Spleen (tissue), 11 donors: ENCODE results near the gene SMAD6. TPM values are rescaled to one million over a fixed set of nuclear protein-coding genes. Genes with fewer than 3 reads are reported as not detected.

Experiments used
- DNase-seq: peaks from one replicate; pipeline ENCODE4 v3.0.0-alpha.2; 2020
- H3K27ac ChIP-seq, 8 donors: fragments of 200-600 bp; sonication (generic) in 7 of 8; 1 replicate in 4 of 8; 2 replicates in 4 of 8; pipeline versions ENCODE4 v1.5.0 to v1.8.0; 2016 to 2021; ENCODE audit warnings: inconsistent platforms in 4 of 8, mild to moderate bottlenecking in 4 of 8, moderate library complexity in 1 of 8
- H3K27me3 ChIP-seq, 7 donors: fragments of 200-600 bp; sonication (generic) in 6 of 7; replicated peaks in 1 of 7; 1 replicate in 4 of 7; 2 replicates in 3 of 7; pipeline versions ENCODE4 v1.5.0 to v1.8.0; 2016 to 2021; ENCODE audit warnings: inconsistent platforms in 3 of 7, mild to moderate bottlenecking in 1 of 7
- H3K36me3 ChIP-seq, 6 donors: fragments of 200-600 bp; sonication (generic) in 5 of 6; 1 replicate in 4 of 6; 2 replicates in 2 of 6; pipeline versions ENCODE4 v1.5.0 to v1.8.0; 2016 to 2021; ENCODE audit warnings: inconsistent platforms in 2 of 6
- H3K4me1 ChIP-seq, 6 donors: fragments of 200-600 bp; sonication (generic) in 5 of 6; 1 replicate in 3 of 6; 2 replicates in 3 of 6; pipeline versions ENCODE4 v1.5.0 to v1.8.0; 2016 to 2021; ENCODE audit warnings: inconsistent platforms in 3 of 6
- H3K4me3 ChIP-seq, 8 donors: fragments of 200-600 bp; sonication (generic) in 7 of 8; 1 replicate in 4 of 8; 2 replicates in 4 of 8; pipeline versions ENCODE4 v1.5.0 to v1.8.0; 2016 to 2021; ENCODE audit warnings: inconsistent platforms in 4 of 8, mild to moderate bottlenecking in 4 of 8, moderate library complexity in 2 of 8
- H3K9me3 ChIP-seq, 8 donors: fragments of 200-600 bp; sonication (generic) in 7 of 8; 1 replicate in 4 of 8; 2 replicates in 4 of 8; pipeline versions ENCODE4 v1.5.0 to v1.8.0; 2016 to 2021; ENCODE audit warnings: inconsistent platforms in 4 of 8
- CTCF ChIP-seq, 11 experiments: fragments of 200-600 bp in 7 of 11; fragments of 450-650 bp in 4 of 11; sonication (generic) in 4 of 11; IDR thresholded peaks in 8 of 11; conservative IDR thresholded peaks in 3 of 11; 1 replicate in 7 of 11; 2 replicates in 4 of 11; pipeline versions ENCODE4 v1.4.0 to v1.8.0; 2016 to 2021; ENCODE audit warnings: antibody characterized with exemption in 11 of 11, inconsistent platforms in 4 of 11, mild to moderate bottlenecking in 1 of 11
- POLR2A ChIP-seq, 3 donors: fragments of 450-650 bp; IDR thresholded peaks; one replicate each; pipeline ENCODE4 v1.5.1; 2017; ENCODE audit warnings: antibody characterized with exemption in 3 of 3, mild to moderate bottlenecking in 1 of 3
- POLR2AphosphoS5 ChIP-seq, 3 donors: sonication (generic); formaldehyde crosslinking; IDR thresholded peaks; one replicate each; pipeline ENCODE4 v1.5.1; 2017; ENCODE audit warnings: antibody characterized with exemption in 3 of 3
- WGBS, 5 donors: extraction: QIAGEN DNeasy Blood & Tissue Kit in 3 of 5; methylation state at CpG; one replicate each; pipeline versions ENCODE4 v1.1.5 to v1.1.7; 2013 to 2018; 5-methylcytosine and 5-hydroxymethylcytosine counted together
- intact Hi-C: fragments of 100-400 bp; cut with DNase I; formaldehyde crosslinking; loops from one replicate; pipeline ENCODE4 v1.15.0; 2023; ENCODE audit warnings: low total_unique reads
- polyA plus RNA-seq, 3 donors: library from polyadenylated mRNA; stranded (reverse); fragments of 200-250 nt; gene quantifications; one replicate each; pipeline ENCODE4 v1.2.1, GENCODE V29; 2013
- total RNA-seq, 7 donors: library from RNA; depleted of rRNA in 3 of 7; stranded (reverse); fragments of >200 nt in 3 of 7; fragmentation: NEBNext Ultra II Directional in 4 of 7; extraction: Animal tissue kit (Norgen Biotek cat#: 25700) in 4 of 7; gene quantifications; one replicate each; pipeline versions ENCODE4 v1.1.0 to v1.2.1, GENCODE V29; 2016 to 2021
- donor health status: healthy with polysubstance abuse.
- donor health status: DM: no; HTN: no; CAD: no; lungs with moderate emphysema.
- donor health status: DM: no; HTN: no; CAD: no.
- donor health status: Bipolar disorder and iron deficiency.
- donor health status: healthy.
- donor health status: DM: no; HTN: no; CAD: no.
- donor health status: DM: yes; HTN: yes; CAD: no.

The SMAD6 gene
- total and polyA plus RNA-seq, 10 donors = 0.72 to 14.0 (median 4.8) TPM

DNA sequence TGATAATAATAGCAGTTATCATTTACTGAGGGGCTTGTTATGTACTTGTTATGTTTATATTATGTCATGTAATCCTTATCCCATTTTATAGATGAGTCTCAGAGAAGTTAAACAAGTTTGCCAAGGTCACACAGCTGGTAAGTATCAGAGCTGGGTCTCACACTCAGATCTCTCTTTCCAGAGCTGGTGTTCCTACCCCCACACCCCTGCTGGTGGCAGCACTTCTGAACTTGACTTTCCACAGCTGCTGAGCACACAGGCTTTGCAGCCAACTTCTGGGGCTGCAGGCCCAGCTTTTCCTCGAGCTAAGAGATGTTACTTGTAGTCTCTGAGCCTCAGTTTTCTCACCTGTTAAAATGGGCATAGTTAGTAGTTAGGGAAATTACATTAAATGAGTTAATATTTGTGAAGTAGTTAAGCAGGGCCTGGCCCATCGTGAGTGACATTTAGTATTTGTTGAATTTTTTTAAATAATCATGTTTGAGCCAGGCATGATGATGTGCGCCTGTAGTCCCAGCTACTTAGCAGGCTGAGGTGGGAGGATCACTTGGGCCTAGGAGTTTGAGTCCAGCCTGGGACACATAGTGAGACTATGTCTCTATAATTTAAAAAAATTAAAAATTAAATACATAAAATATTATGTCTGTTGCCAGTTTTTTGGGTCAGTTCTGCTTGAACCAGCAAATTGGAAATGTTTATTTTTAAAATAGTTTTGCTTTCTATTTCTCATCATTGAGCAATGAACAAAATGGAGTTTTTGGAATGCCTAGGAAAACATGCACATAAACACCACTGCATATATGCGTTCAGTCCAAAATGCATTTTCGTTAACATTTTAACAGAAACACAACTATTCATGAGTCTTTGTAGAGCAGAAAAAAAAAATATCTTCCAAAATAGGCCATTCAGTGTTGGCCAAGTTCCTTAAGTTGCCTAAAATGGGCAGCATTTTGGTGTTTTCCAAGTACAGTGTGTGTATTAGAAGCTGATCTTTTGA is 87.3 kb downstream of the SMAD6 start:
- H3K4me3 ChIP-seq = no peak overlapping the region
- TF ChIP-seq CTCF (IDR thresholded peaks at IDR 0.05 in 8 of 11, conservative IDR thresholded peaks at IDR 0.05 in 3 of 11) (peak in 6 of 11 experiments; percentile 13 to 45 (median 30)), POLR2AphosphoS5 (IDR thresholded peaks at IDR 0.05) (no peak)
- peak overlapping the region in 5 of 8 donors; percentile 30 to 47 (median 40) for H3K27ac ChIP-seq
- peaks cover 0 to 6% (median 0%) of the 10 kb centered on the region in 6 donors for H3K4me1 ChIP-seq
- H3K36me3 ChIP-seq = no peaks in the 10 kb centered on the region
- no peak for DNase-seq
- H3K27me3 ChIP-seq = no peaks in the 10 kb centered on the region
- WGBS, 5 donors = 73 to 88% (median 77%) methylated on average over 5 of the region's 5 CpGs
- no peaks in the 10 kb centered on the region for H3K9me3 ChIP-seq
- intact Hi-C loops = no loop called here

DNA sequence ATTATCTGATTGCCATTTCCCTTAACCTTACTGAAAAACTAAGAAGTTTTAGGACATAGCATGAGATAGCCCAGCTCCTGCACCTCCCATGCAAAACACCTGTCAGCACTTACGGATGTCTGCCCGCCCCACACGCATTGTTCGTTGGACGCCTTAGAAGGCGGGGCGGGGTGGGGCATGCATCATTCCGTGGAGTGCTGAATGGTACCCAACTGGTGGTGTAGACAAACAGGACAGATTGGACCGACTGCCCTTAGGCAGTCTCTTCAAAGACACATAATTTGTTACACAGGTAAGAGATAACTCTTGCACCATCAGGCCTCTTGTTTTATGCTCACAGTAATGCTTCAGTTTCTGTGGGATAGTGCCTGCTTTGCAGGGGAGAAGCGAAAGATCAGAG is 93.8 kb downstream of the SMAD6 start:
- Histone ChIP-seq H3K4me3 (no peak overlapping the region), H3K4me1 (no peaks in the 10 kb centered on the region), H3K27me3 (no peaks in the 10 kb centered on the region), H3K9me3 (no peaks in the 10 kb centered on the region), H3K27ac (no peak overlapping the region), H3K36me3 (no peaks in the 10 kb centered on the region)
- no peak for DNase-seq
- TF ChIP-seq POLR2A (IDR thresholded peaks at IDR 0.05) (no peak), POLR2AphosphoS5 (IDR thresholded peaks at IDR 0.05) (no peak), CTCF (IDR thresholded peaks at IDR 0.05 in 8 of 11, conservative IDR thresholded peaks at IDR 0.05 in 3 of 11) (no peak)
- intact Hi-C loops = no loop called here
- WGBS, 5 donors = 91 to 98% (median 96%) methylated on average over 10 of the region's 10 CpGs

DNA sequence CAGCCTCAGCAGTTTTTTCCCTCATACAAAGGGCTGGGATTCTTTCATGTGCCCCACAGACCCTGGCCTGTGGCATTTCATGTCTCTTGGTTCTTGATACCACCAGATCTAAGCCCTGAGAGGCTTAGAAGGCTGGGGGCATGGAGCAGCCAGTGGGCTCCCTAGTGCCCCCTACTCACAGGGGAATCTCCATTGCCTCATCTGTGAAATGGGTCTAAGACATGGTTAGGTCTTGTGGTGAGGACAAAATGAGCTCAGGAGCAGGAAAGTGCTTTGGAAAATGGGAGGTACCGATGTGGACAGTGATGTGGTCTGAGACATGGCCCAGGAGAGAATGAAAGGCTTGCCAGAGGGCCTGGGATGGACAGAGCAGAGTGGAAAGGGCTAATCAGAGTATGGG is 94.3 kb downstream of the SMAD6 start:
- TF ChIP-seq CTCF (IDR thresholded peaks at IDR 0.05 in 8 of 11, conservative IDR thresholded peaks at IDR 0.05 in 3 of 11) = no peak
- no peak for TF ChIP-seq POLR2A (IDR thresholded peaks at IDR 0.05)
- TF ChIP-seq POLR2AphosphoS5 (IDR thresholded peaks at IDR 0.05) = no peak
- no peak for DNase-seq
- 89 to 95% (median 92%) methylated on average over 1 of the region's 1 CpG for WGBS, 5 donors

GRCh38 chr15:66797921-66798320 is 95.9 kb downstream of the SMAD6 start:
- no peak overlapping the region for H3K4me3 ChIP-seq
- H3K4me1 ChIP-seq = peaks cover 0 to 9% (median 6%) of the 10 kb centered on the region in 6 donors
- no peak for TF ChIP-seq CTCF (IDR thresholded peaks at IDR 0.05 in 8 of 11, conservative IDR thresholded peaks at IDR 0.05 in 3 of 11)
- TF ChIP-seq POLR2A (IDR thresholded peaks at IDR 0.05) = no peak
- no peak for TF ChIP-seq POLR2AphosphoS5 (IDR thresholded peaks at IDR 0.05)
- DNase-seq = no peak
- intact Hi-C loops = no loop called here
- H3K27ac ChIP-seq = no peak overlapping the region
- H3K36me3 ChIP-seq = no peaks in the 10 kb centered on the region
- no peaks in the 10 kb centered on the region for H3K9me3 ChIP-seq
- 73 to 96% (median 88%) methylated on average over 7 of the region's 7 CpGs for WGBS, 5 donors
- H3K27me3 ChIP-seq = no peaks in the 10 kb centered on the region

More for the DNA sequence above, 94.3 kb downstream of the SMAD6 start:
- Histone ChIP-seq H3K36me3 (no peaks in the 10 kb centered on the region), H3K4me3 (no peak overlapping the region), H3K9me3 (no peaks in the 10 kb centered on the region), H3K27ac (no peak overlapping the region), H3K27me3 (no peaks in the 10 kb centered on the region), H3K4me1 (no peaks in the 10 kb centered on the region)
- intact Hi-C loops = no loop called here
